WERI-Rb-1 (cell line): ENCODE measurements around the gene UNC5CL.
A peak's percentile ranks its signal among the peaks of the same experiment; 100 is the strongest.

Source experiments
- DNase-seq: peaks from one replicate; pipeline ENCODE4 v3.0.0-alpha.2; 2020
- H3K27ac ChIP-seq: fragments of 250-450 bp; sonication (Bioruptor Pico); 2 replicates; pipeline ENCODE4 v1.5.1; 2020; ENCODE audit warnings: mild to moderate bottlenecking, moderate library complexity
- H3K27me3 ChIP-seq: fragments of 250-450 bp; sonication (Bioruptor Pico); 2 replicates; pipeline ENCODE4 v1.5.1; 2021; ENCODE audit warnings: mild to moderate bottlenecking, low read depth, moderate library complexity; ENCODE audit not compliant: insufficient read depth, severe bottlenecking
- H3K36me3 ChIP-seq: fragments of 250-450 bp; sonication (Bioruptor Pico); 2 replicates; pipeline ENCODE4 v1.5.1; 2020; ENCODE audit warnings: mild to moderate bottlenecking, moderate library complexity
- H3K4me3 ChIP-seq: 2 replicates; pipeline ENCODE4 v1.5.1; 2011; ENCODE audit warnings: low read depth, mild to moderate bottlenecking, control low read depth, low read length
- H3K9me3 ChIP-seq: fragments of 250-450 bp; sonication (Bioruptor Pico); 2 replicates; pipeline ENCODE4 v1.5.1; 2021; ENCODE audit warnings: mild to moderate bottlenecking, moderate library complexity; ENCODE audit not compliant: severe bottlenecking
- CTCF ChIP-seq: IDR thresholded peaks from 2 replicates; pipeline ENCODE4 v1.5.1; 2011; ENCODE audit warnings: low read depth, mild to moderate bottlenecking, control low read depth, inconsistent platforms, low read length

Gene UNC5CL

GRCh38 chr6:40996591-40997233 lies 42.3 kb downstream of the UNC5CL start:
- Histone ChIP-seq H3K27ac (no peak overlapping the region), H3K9me3 (no peaks in the 10 kb centered on the region), H3K27me3 (no peaks in the 10 kb centered on the region), H3K36me3 (no peaks in the 10 kb centered on the region), H3K4me3 (no peak overlapping the region)
- no peak for DNase-seq
- no peak for TF ChIP-seq CTCF

GRCh38 chr6:40992746-40993145 lies 46.3 kb downstream of the UNC5CL start:
- Histone ChIP-seq H3K4me3 (no peak overlapping the region), H3K27me3 (peaks cover 14% of the 10 kb centered on the region), H3K36me3 (no peaks in the 10 kb centered on the region), H3K9me3 (no peaks in the 10 kb centered on the region), H3K27ac (no peak overlapping the region)
- TF ChIP-seq CTCF = no peak
- DNase-seq = no peak

- no peak for DNase-seq
- Histone ChIP-seq H3K9me3 (no peaks in the 10 kb centered on the region), H3K27ac (no peak overlapping the region), H3K27me3 (peaks cover 14% of the 10 kb centered on the region), H3K36me3 (no peaks in the 10 kb centered on the region), H3K4me3 (no peak overlapping the region)
- peak; percentile 45 for TF ChIP-seq CTCF
These were observed 48.7 kb downstream of the UNC5CL start for GRCh38 chr6:40990301-40990700.

- no peak for DNase-seq
- Histone ChIP-seq H3K9me3 (no peaks in the 10 kb centered on the region), H3K4me3 (no peak overlapping the region), H3K36me3 (no peaks in the 10 kb centered on the region), H3K27me3 (peaks cover 14% of the 10 kb centered on the region), H3K27ac (no peak overlapping the region)
- TF ChIP-seq CTCF = no peak
These were observed 49.5 kb downstream of the UNC5CL start for GRCh38 chr6:40989204-40990169.

- no peaks in the 10 kb centered on the region for H3K36me3 ChIP-seq
- H3K27me3 ChIP-seq = peaks cover 14% of the 10 kb centered on the region
- no peaks in the 10 kb centered on the region for H3K9me3 ChIP-seq
- DNase-seq = no peak
- TF ChIP-seq CTCF = no peak
- H3K4me3 ChIP-seq = no peak overlapping the region
- H3K27ac ChIP-seq = no peak overlapping the region
These were observed 50.4 kb downstream of the UNC5CL start for GRCh38 chr6:40988634-40989033.
